ENCODE measurements around the gene SLCO4A1. TPM values are rescaled to one million over a fixed set of nuclear protein-coding genes. Genes with fewer than 3 reads are reported as not detected.

Gene SLCO4A1
- total and polyA plus RNA-seq, 9 of the 15 experiments (the other 6 are each of a cell fraction or from before 2014, with no cell fraction given): 1.6 to 21.9 (median 12.8) TPM

DNA sequence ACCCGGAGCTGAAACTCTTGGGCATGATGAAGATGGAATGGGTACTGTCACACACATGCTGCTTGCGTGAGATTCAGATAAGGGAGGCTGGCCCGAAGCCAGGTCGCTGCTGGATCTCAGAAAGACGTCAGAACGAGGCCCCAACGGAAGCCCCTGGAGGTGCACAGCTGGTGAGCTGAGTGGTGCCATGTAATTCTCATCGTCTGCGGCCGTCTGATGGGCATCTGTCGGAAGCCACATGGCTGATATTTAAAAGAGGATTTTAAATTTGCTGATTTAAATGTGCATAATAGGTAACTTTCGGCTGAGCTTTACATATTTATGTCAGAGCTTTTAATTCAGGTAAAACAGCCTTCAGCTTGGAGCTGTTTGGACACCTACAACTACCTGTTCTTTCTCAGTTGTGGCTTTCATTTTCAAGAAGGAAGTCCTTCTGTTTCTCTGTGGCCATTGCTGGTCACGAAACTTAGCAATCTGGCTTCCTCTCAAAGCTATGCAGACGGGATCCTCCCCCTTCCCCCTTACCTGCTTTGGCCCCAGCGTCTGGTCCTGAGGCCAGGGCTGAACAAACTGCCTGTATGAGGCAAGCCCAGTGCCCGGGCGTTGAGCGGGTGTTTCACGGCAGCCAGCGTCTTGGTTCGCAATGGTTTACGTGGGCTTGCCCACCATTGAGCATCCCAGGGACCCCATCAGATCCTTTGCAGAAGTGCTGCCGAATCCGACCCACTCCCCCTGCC is 9.2 kb downstream of the SLCO4A1 start (continued):
- no peak for TF ChIP-seq CBX2 (IDR thresholded peaks at IDR 0.05; ENCODE audit: insufficient read depth, low read length, poor library complexity, severe bottlenecking)
- TF ChIP-seq MEF2A (IDR thresholded peaks at IDR 0.05; ENCODE audit: control insufficient read depth, low read depth, low read length): no peak
- TF ChIP-seq CBFA2T3 (IDR thresholded peaks at IDR 0.05): 0 out of 2 replicates have a peak, but pooled peaks have one; percentile 16
- TF ChIP-seq ZNF280B (CRISPR knock-in tag; IDR thresholded peaks at IDR 0.05): no peak
- no peak for TF ChIP-seq ATF1 (CRISPR knock-in tag; IDR thresholded peaks at IDR 0.05)
- TF ChIP-seq ATF1 (tag; IDR thresholded peaks at IDR 0.05): peak; percentile 53
- TF ChIP-seq KLF10 (CRISPR knock-in tag; IDR thresholded peaks at IDR 0.05): no peak
- TF ChIP-seq ZC3H4 (CRISPR knock-in tag; IDR thresholded peaks at IDR 0.05; ENCODE audit: borderline replicate concordance): no peak
- peak; percentile 3 for TF ChIP-seq MEIS2 (IDR thresholded peaks at IDR 0.05; ENCODE audit: partially characterized antibody)
- no peak for TF ChIP-seq ESRRB (CRISPR knock-in tag; IDR thresholded peaks at IDR 0.05; ENCODE audit: borderline replicate concordance)
- TF ChIP-seq CBX1 (IDR thresholded peaks at IDR 0.05; ENCODE audit: low read depth): no peak
- TF ChIP-seq ELK1 (CRISPR knock-in tag; IDR thresholded peaks at IDR 0.05): no peak
- no peak for TF ChIP-seq IRF2 (CRISPR knock-in tag; IDR thresholded peaks at IDR 0.05)
- no peak for TF ChIP-seq CEBPG (CRISPR knock-in tag; IDR thresholded peaks at IDR 0.05)
- TF ChIP-seq CEBPG (tag; conservative IDR thresholded peaks at IDR 0.05 in 1 of 2, IDR thresholded peaks at IDR 0.05 in 1 of 2): no peak
- TF ChIP-seq, protein P1, sequence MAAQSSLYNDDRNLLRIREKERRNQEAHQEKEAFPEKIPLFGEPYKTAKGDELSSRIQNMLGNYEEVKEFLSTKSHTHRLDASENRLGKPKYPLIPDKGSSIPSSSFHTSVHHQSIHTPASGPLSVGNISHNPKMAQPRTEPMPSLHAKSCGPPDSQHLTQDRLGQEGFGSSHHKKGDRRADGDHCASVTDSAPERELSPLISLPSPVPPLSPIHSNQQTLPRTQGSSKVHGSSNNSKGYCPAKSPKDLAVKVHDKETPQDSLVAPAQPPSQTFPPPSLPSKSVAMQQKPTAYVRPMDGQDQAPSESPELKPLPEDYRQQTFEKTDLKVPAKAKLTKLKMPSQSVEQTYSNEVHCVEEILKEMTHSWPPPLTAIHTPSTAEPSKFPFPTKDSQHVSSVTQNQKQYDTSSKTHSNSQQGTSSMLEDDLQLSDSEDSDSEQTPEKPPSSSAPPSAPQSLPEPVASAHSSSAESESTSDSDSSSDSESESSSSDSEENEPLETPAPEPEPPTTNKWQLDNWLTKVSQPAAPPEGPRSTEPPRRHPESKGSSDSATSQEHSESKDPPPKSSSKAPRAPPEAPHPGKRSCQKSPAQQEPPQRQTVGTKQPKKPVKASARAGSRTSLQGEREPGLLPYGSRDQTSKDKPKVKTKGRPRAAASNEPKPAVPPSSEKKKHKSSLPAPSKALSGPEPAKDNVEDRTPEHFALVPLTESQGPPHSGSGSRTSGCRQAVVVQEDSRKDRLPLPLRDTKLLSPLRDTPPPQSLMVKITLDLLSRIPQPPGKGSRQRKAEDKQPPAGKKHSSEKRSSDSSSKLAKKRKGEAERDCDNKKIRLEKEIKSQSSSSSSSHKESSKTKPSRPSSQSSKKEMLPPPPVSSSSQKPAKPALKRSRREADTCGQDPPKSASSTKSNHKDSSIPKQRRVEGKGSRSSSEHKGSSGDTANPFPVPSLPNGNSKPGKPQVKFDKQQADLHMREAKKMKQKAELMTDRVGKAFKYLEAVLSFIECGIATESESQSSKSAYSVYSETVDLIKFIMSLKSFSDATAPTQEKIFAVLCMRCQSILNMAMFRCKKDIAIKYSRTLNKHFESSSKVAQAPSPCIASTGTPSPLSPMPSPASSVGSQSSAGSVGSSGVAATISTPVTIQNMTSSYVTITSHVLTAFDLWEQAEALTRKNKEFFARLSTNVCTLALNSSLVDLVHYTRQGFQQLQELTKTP (IDR thresholded peaks at IDR 0.05; ENCODE audit: low read depth in 1 of 2, partially characterized antibody in 2 of 2): peak in 1 of 2 experiments; percentile 29
- no peak for TF ChIP-seq RUNX1 (IDR thresholded peaks at IDR 0.05; ENCODE audit: low read depth)
- TF ChIP-seq BHLHE40 (IDR thresholded peaks at IDR 0.05; ENCODE audit: low read length): peak; percentile 26; the same call in 1 of the 2 replicates
- no peak for TF ChIP-seq E4F1 (CRISPR knock-in tag; IDR thresholded peaks at IDR 0.05; ENCODE audit: borderline replicate concordance)
- TF ChIP-seq NFIC (IDR thresholded peaks at IDR 0.05): peak; percentile 91

Measured in K562 (cell line).